GM19238 (cell line): Measurements from ENCODE around the gene CLEC4M.
"Not testable (repeated sequence)": the region's sequence is repeated elsewhere in the genome, so short reads cannot be mapped to it uniquely, and the experiment has no call there.

Source experiments
- DNase-seq: peaks from one replicate; pipeline ENCODE4 v3.0.0; 2011; ENCODE audit warnings: low spot score; ENCODE audit not compliant: insufficient read length

Gene CLEC4M

DNA sequence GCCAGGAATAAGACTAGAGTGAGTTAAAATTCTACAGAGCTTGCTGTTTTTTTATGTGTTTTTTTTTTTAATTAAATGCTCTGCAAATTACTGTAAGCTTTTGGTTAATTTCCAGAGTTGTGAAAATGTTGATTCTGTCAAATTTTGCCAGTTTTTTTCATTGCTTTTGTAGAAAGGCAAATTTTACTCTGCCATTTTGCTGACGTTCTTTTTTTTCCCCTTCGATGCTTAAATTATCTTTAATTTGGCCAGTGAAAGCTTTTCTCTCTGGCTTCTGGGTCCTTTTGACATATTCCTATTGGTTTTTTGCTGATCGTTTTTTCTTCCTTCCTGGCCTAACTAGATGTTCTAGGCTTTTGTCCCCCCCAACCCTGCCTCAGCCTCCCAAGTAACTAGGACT is 43.2 kb downstream of the CLEC4M start:
- DNase-seq = no peak

DNA sequence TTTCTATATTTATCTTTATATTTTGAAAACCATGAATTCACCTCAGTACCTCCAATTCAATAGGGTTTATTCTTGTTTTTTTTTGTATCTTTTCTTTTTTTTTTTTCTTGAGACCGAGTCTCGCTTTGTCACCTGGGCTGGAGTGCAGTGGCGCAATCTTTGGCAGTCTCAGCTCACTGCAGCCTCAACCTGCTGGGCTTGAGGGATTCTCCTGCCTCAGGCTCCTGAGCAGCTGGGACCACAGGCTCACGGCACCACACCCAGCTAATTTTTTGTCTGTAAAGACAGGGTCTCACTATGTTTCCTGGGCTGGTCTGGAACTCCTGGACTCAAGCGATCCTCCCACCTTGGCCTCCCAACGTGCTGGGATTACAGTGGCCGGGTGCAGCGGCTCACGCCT is 43.8 kb downstream of the CLEC4M start:
- no peak for DNase-seq

DNA sequence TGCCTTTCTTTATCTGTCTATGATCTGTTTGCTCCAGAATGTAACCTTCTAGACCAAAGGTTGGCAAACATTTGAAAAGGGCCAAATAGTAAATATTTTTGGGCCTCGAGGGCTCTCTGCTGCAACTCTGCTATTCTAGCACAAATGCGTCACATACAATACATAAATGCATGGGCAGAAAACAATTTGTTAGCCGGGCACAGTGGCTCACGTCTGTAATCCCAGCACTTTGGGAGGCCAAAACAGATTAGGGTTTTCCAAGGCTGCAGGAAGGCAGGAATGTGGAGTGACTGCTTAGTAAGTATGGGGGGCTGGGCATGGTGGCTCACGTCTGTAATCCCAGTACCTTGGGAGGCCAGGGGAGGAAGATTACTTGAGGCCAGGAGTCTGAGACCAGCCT is 45.1 kb downstream of the CLEC4M start:
- DNase-seq = no peak

DNA sequence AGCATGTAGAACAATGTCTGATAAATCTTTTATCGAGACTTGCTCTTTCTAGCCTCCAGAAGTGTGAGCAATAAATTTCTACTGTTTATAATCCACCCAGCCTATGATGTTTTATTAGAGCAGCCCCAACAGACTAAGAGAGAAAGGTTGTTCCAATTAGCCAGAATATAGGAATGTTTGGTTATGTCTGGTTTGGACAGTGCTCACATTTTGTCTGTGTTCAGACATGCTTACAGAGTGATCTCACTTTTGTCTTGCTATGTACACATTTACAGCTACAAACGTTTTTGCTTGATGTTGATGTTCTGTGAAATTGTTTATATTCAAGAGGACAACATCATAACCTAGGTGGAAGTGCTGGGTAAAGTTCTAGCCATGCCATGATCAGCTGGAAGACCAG is 48.9 kb downstream of the CLEC4M start:
- no peak for DNase-seq

DNA sequence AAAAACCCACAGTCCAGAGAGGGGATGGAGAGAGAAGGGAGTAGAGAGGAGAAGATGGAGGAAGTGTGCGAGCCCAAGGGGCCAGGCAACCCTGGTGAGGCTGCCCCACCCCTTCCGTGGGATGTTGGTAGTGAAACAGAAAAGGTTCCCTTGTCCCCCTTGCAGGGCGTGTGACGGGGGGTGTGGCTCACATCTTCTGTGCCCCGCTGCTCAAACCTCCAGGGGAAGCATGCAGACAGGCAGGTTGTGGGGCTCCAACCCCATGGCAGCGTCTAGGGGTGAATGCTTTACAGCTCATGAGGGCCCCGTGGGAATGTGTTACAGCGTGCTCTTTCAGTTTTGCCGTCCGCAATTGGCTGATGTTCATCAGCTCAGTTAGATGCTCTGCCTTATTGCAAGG is 52.3 kb downstream of the CLEC4M start:
- DNase-seq = no peak

DNA sequence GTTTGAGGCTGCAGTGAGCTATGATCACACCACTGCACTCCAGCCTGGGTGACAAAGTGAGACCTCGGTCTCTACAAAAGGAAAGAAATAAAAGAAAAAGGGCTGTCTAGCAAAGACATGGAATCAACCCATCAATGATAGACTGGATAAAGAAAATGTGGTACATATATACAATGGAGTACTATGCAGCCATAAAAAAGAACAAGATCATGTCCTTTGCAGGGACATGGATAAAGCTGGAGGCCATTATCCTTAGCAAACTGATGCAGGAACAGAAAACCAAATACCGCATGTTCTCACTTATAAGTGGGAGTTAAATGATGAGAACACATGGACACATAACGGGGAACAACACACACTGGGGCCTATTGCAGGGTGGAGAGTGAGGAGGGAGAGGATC is 53.0 kb downstream of the CLEC4M start:
- not testable (repeated sequence) for DNase-seq

DNA sequence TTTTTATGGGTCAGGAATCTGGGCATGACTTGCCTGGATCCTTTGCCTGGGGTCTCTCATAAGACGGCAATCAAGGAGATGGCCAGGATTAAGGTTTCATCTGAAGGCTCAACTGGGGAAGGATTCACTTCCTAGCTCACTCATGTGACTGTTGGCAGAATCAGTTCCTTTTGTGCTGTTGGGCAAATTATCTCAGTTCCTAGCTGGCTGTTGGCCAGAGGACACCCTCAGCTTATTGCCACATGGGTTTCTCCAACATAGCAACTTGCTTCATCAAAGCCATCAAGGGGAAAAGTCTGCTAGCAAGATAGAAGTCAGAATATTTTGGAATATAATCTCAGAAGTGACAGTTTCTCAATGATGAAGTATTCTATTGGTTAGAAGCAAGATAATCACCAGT is 54.8 kb downstream of the CLEC4M start:
- DNase-seq = no peak

DNA sequence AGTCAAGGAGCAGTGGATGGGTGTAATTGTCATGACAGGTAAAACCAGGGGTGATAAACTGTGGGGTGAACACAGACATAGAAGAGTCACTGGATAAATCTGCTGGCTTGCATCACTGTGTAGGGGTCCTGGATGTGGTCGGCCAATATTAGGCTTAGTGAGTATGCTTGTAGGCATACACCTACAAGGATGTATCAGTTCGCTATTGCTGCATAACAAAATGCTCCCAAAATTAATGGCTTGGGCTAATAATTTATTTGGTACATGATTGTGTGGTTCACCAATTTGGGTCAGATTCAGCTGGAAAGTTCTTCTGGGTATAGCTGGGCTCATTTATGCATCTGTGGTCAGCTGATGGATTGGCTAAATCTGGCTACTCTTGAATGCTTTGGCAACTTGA is 55.8 kb downstream of the CLEC4M start:
- DNase-seq = no peak
